ENCODE results near the gene SLC4A1. TPM values are rescaled to one million over a fixed set of nuclear protein-coding genes. Genes with fewer than 3 reads are reported as not detected.

SLC4A1 gene
- total RNA-seq, 1 donor from 2014 or later, result 0.13 TPM

- Mint-ChIP-seq H3K36me3 (ENCODE audit: low read depth) (peaks cover 35% of the 10 kb centered on the region), H3K9me3 (no peaks in the 10 kb centered on the region), H3K27me3 (no peaks in the 10 kb centered on the region), H3K27ac (peak overlapping the region; percentile 47), H3K4me1 (peaks cover 35% of the 10 kb centered on the region), H3K4me3 (no peak overlapping the region)
- intact Hi-C loops (cut with micrococcal nuclease), result no loop called here
- ATAC-seq (ENCODE audit: low read depth), result no peak
- CTCF ChIA-PET, result interaction anchor here (0.9 to 2.0 kb wide), 7 partner anchors 13 to 319 kb away, joined by 3 to 9 read pairs (median 5); partner anchors contain the start of genes GRN and TMUB2
- no peak for TF ChIP-seq CTCF (IDR thresholded peaks at IDR 0.05)
- POLR2A ChIA-PET, result interaction anchor here (0.6 to 1.5 kb wide), 13 partner anchors 9 to 149 kb away, joined by 3 to 5 read pairs (median 4); partner anchors contain the start of genes GRN, HDAC5, TMUB2 and UBTF
- no peak for DNase-seq
Measured at GRCh38 chr17:44203731-44204440, 64.0 kb downstream of the SLC4A1 start.

- ATAC-seq (ENCODE audit: low read depth), result no peak
- TF ChIP-seq CTCF (IDR thresholded peaks at IDR 0.05), result no peak
- Mint-ChIP-seq H3K27me3 (no peaks in the 10 kb centered on the region), H3K9me3 (no peaks in the 10 kb centered on the region), H3K27ac (peak overlapping the region; percentile 47), H3K4me3 (no peak overlapping the region), H3K36me3 (ENCODE audit: low read depth) (peaks cover 30% of the 10 kb centered on the region), H3K4me1 (peaks cover 36% of the 10 kb centered on the region)
- no peak for DNase-seq
- CTCF ChIA-PET, result interaction anchor here (0.8 to 2.0 kb wide), 2 partner anchors 148 to 151 kb away, joined by 4 to 6 read pairs; no protein-coding TSS in a partner anchor
- intact Hi-C loops (cut with micrococcal nuclease), result no loop called here
- POLR2A ChIA-PET, result interaction anchor here (1.3 to 5.7 kb wide), 3 partner anchors 9 to 145 kb away, joined by 3 to 130 read pairs (median 6); partner anchors contain the start of gene UBTF
Measured at GRCh38 chr17:44202756-44203155, 65.2 kb downstream of the SLC4A1 start.

- TF ChIP-seq CTCF (IDR thresholded peaks at IDR 0.05), result no peak
- intact Hi-C loops (cut with micrococcal nuclease), result loop anchor here (1.0 to 2.0 kb wide), 9 partner anchors 10 to 302 kb away; partner anchors contain the start of genes GPATCH8, GRN, HDAC5 and HROB
- no peak for ATAC-seq (ENCODE audit: low read depth)
- no peak for DNase-seq
- ChIA-PET POLR2A (interaction anchor here (0.6 to 5.7 kb wide), 18 partner anchors 9 to 1079 kb away, joined by 3 to 130 read pairs (median 6); partner anchors contain the start of genes GPATCH8, GRN, HDAC5 and SLC25A39), CTCF (interaction anchor here (1.7 kb wide), 1 partner anchor 147 kb away, joined by 4 read pairs; no protein-coding TSS in a partner anchor)
- H3K4me3 Mint-ChIP-seq, result peak overlapping the region; percentile 91
- peaks cover 28% of the 10 kb centered on the region for H3K36me3 Mint-ChIP-seq (ENCODE audit: low read depth)
- H3K9me3 Mint-ChIP-seq, result no peaks in the 10 kb centered on the region
- peak overlapping the region; percentile 92 for H3K27ac Mint-ChIP-seq
- peaks cover 39% of the 10 kb centered on the region for H3K4me1 Mint-ChIP-seq
- no peaks in the 10 kb centered on the region for H3K27me3 Mint-ChIP-seq
Measured at GRCh38 chr17:44200478-44201155, 67.3 kb downstream of the SLC4A1 start.

- intact Hi-C loops (cut with micrococcal nuclease), result loop anchor here (1.0 to 2.0 kb wide), 9 partner anchors 10 to 303 kb away; partner anchors contain the start of genes GPATCH8, GRN, HDAC5 and HROB
- no peak for TF ChIP-seq CTCF (IDR thresholded peaks at IDR 0.05)
- H3K27me3 Mint-ChIP-seq, result no peaks in the 10 kb centered on the region
- ATAC-seq (ENCODE audit: low read depth) (peak; percentile 85), DNase-seq (peak; percentile 95)
- H3K36me3 Mint-ChIP-seq (ENCODE audit: low read depth), result peaks cover 34% of the 10 kb centered on the region
- H3K4me1 Mint-ChIP-seq, result peaks cover 39% of the 10 kb centered on the region
- ChIA-PET POLR2A (interaction anchor here (0.5 to 5.7 kb wide), 22 partner anchors 10 to 1102 kb away, joined by 3 to 130 read pairs (median 6); partner anchors contain the start of genes GPATCH8, GRN, HDAC5 and LSM12), CTCF (interaction anchor here (1.0 kb wide), 1 partner anchor 10 kb away, joined by 3 read pairs; no protein-coding TSS in a partner anchor)
- peak within 1 kb of the TSS; percentile 91 for H3K4me3 Mint-ChIP-seq
- peak within 1 kb of the TSS; percentile 92 for H3K27ac Mint-ChIP-seq
- H3K9me3 Mint-ChIP-seq, result no peaks in the 10 kb centered on the region
Measured at GRCh38 chr17:44199553-44200477, 68.1 kb downstream of the SLC4A1 start, which contains the start of gene ATXN7L3. Gene ATXN7L3 (minus strand): TSS chr17:44199884. CDS start chr17:44198070, 1,814 bp downstream.

Data from activated B cell treated with CpG ODN at 0.5 μM for 24 hours (primary cell).